HepG2 (cell line): ENCODE results near the gene TMEM223. TPM values are rescaled to one million over a fixed set of nuclear protein-coding genes. Genes with fewer than 3 reads are reported as not detected.

Experiments
- AGO2 ChIP-seq: fragments of 200-400 bp; formaldehyde crosslinking; optimal IDR thresholded peaks from 2 replicates; pipeline ENCODE3; 2017; ENCODE audit warnings: mild to moderate bottlenecking, low read depth, low read length, moderate library complexity
- ARNTL ChIP-seq: sonication (generic); formaldehyde crosslinking; IDR thresholded peaks from 2 replicates; pipeline ENCODE4 v1.4.0; 2020; ENCODE audit warnings: mild to moderate bottlenecking, missing genetic modification reagents
- HOMEZ ChIP-seq: IDR thresholded peaks from 2 replicates; pipeline ENCODE4 v1.6.1; 2016; ENCODE audit warnings: low read depth
- HOXD1 ChIP-seq: sonication (generic); formaldehyde crosslinking; IDR thresholded peaks from 2 replicates; pipeline ENCODE4 v1.5.0; 2020; ENCODE audit warnings: missing genetic modification reagents
- KDM4B ChIP-seq: sonication (generic); formaldehyde crosslinking; IDR thresholded peaks from 2 replicates; pipeline ENCODE4 v1.4.0; 2020; ENCODE audit warnings: missing genetic modification reagents
- MAX ChIP-seq: IDR thresholded peaks from 2 replicates; pipeline ENCODE4 v1.6.1; 2012; ENCODE audit warnings: inconsistent platforms
- NBN ChIP-seq: fragments of 450-650 bp; conservative IDR thresholded peaks from 2 replicates; pipeline ENCODE4 v1.6.1; 2017
- NFYB ChIP-seq: sonication (generic); formaldehyde crosslinking; IDR thresholded peaks from 2 replicates; pipeline ENCODE4 v1.4.0; 2020; ENCODE audit warnings: missing genetic modification reagents
- NRL ChIP-seq: sonication (generic); formaldehyde crosslinking; IDR thresholded peaks from 2 replicates; pipeline ENCODE4 v1.5.0; 2020; ENCODE audit warnings: missing genetic modification reagents, mild to moderate bottlenecking, moderate library complexity, borderline replicate concordance
- TAF1 ChIP-seq: sonication (generic); formaldehyde crosslinking; IDR thresholded peaks from 2 replicates; pipeline ENCODE4 v1.4.0; 2020; ENCODE audit warnings: missing genetic modification reagents
- ZNF101 ChIP-seq: sonication (generic); formaldehyde crosslinking; IDR thresholded peaks from 2 replicates; pipeline ENCODE4 v1.4.0; 2020; ENCODE audit warnings: mild to moderate bottlenecking, low read depth, missing genetic modification reagents, borderline replicate concordance
- ZNF34 ChIP-seq: sonication (generic); formaldehyde crosslinking; IDR thresholded peaks from 2 replicates; pipeline ENCODE4 v1.4.0; 2020; ENCODE audit warnings: mild to moderate bottlenecking, missing genetic modification reagents, borderline replicate concordance
- ZNF629 ChIP-seq: sonication (generic); formaldehyde crosslinking; conservative IDR thresholded peaks from 2 replicates; pipeline ENCODE4 v1.5.0; 2020; ENCODE audit warnings: missing genetic modification reagents
- ZNF768 ChIP-seq: sonication (generic); formaldehyde crosslinking; IDR thresholded peaks from 2 replicates; pipeline ENCODE4 v1.4.0; 2020; ENCODE audit warnings: missing genetic modification reagents
- polyA plus RNA-seq, 8 experiments: library from polyadenylated mRNA; depleted of rRNA in 3 of 8; stranded (reverse) in 7 of 8; unstranded in 1 of 8; fragments of >200 nt; fragmentation: Illumina TruSeq in 4 of 8; extraction: Trizol in 4 of 8; gene quantifications; 2 replicates each; pipeline versions ENCODE4 v1.2.1 to v1.2.3, GENCODE V29; 2011 to 2016; ENCODE audit warnings: low read depth in 4 of 8, missing spikeins in 1 of 8, mixed read lengths in 1 of 8; ENCODE audit not compliant: insufficient read depth in 1 of 8
- total RNA-seq, 5 experiments: library from RNA; depleted of rRNA; stranded (reverse); fragments of >200 nt; fragmentation: Illumina TruSeq; extraction: Trizol; gene quantifications; 2 replicates each; pipeline ENCODE4 v1.2.3, GENCODE V29; 2016; ENCODE audit warnings: low read depth in 1 of 5
- TF ChIP-seq, protein P1 (sequence below): sonication (generic); formaldehyde crosslinking; IDR thresholded peaks from 2 replicates; pipeline ENCODE4 v1.4.0; 2020; ENCODE audit warnings: missing genetic modification reagents, borderline replicate concordance
- TF ChIP-seq, protein P2 (sequence below): sonication (generic); formaldehyde crosslinking; IDR thresholded peaks from 2 replicates; pipeline ENCODE4 v1.4.0; 2020; ENCODE audit warnings: missing genetic modification reagents
- TF ChIP-seq, protein P3 (sequence below): conservative IDR thresholded peaks from 2 replicates; pipeline ENCODE4 v1.6.1; 2018; ENCODE audit warnings: missing genetic modification reagents

TMEM223 gene
- total and polyA plus RNA-seq, 2 of the 13 experiments (the other 11 are each of a cell fraction or from before 2014, with no cell fraction given) = 19.5 to 24.9 TPM

DNA sequence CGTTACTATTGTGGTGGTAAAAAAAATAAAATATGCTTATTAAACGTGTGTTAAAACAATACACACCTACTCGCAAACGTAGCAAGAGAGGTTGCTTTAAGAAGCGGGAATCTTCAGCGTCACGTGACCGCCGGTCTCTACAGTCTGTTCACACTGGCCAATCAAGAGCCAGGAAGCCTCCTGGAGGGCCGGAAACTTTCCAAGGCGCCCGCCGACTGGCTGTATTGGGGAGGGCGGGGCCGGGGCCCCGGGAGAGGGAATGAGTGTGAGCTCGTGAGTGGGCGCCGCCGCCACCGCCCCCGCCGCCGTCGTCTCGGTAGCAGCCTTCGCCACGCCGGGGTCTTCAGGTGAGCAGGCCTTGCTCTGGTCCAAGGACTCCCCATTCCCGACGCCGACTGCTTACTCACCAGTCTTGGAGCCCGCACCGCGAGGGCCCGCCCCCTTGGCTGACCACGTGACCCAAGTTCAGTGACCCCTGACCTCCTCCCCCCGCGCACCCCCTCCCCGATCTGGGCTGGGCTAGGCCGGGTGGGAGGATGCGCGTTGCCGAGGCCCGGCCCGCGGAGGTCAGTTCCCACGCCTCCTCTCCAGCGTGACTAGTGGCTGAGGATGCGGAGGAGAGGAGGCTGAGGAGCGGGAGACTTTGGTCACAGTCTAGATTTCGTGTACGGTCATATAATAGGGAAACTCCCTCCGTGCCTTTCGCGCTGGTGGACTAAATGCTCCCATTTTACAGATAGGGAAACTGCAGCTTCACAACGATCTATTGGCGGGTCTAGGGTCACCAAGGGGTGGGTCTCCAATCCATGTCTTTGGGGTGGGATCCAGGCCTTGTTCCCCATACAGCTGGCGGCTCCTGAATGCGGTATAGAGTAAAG is 20.4 kb downstream of the TMEM223 start, which contains the start of gene TAF6L (continued):
- TF ChIP-seq, protein P1, sequence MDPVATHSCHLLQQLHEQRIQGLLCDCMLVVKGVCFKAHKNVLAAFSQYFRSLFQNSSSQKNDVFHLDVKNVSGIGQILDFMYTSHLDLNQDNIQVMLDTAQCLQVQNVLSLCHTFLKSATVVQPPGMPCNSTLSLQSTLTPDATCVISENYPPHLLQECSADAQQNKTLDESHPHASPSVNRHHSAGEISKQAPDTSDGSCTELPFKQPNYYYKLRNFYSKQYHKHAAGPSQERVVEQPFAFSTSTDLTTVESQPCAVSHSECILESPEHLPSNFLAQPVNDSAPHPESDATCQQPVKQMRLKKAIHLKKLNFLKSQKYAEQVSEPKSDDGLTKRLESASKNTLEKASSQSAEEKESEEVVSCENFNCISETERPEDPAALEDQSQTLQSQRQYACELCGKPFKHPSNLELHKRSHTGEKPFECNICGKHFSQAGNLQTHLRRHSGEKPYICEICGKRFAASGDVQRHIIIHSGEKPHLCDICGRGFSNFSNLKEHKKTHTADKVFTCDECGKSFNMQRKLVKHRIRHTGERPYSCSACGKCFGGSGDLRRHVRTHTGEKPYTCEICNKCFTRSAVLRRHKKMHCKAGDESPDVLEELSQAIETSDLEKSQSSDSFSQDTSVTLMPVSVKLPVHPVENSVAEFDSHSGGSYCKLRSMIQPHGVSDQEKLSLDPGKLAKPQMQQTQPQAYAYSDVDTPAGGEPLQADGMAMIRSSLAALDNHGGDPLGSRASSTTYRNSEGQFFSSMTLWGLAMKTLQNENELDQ (CRISPR knock-in tag) = no peak
- no peak for TF ChIP-seq ZNF34 (CRISPR knock-in tag)
- peak; percentile 68 for TF ChIP-seq MAX
- TF ChIP-seq KDM4B (CRISPR knock-in tag) = no peak
- peak; percentile 58 for TF ChIP-seq AGO2
- 0 out of 2 replicates have a peak, but pooled peaks have one; percentile 8 for TF ChIP-seq HOMEZ
- no peak for TF ChIP-seq ZNF101
- TF ChIP-seq NBN = no peak
- TF ChIP-seq, protein P2, sequence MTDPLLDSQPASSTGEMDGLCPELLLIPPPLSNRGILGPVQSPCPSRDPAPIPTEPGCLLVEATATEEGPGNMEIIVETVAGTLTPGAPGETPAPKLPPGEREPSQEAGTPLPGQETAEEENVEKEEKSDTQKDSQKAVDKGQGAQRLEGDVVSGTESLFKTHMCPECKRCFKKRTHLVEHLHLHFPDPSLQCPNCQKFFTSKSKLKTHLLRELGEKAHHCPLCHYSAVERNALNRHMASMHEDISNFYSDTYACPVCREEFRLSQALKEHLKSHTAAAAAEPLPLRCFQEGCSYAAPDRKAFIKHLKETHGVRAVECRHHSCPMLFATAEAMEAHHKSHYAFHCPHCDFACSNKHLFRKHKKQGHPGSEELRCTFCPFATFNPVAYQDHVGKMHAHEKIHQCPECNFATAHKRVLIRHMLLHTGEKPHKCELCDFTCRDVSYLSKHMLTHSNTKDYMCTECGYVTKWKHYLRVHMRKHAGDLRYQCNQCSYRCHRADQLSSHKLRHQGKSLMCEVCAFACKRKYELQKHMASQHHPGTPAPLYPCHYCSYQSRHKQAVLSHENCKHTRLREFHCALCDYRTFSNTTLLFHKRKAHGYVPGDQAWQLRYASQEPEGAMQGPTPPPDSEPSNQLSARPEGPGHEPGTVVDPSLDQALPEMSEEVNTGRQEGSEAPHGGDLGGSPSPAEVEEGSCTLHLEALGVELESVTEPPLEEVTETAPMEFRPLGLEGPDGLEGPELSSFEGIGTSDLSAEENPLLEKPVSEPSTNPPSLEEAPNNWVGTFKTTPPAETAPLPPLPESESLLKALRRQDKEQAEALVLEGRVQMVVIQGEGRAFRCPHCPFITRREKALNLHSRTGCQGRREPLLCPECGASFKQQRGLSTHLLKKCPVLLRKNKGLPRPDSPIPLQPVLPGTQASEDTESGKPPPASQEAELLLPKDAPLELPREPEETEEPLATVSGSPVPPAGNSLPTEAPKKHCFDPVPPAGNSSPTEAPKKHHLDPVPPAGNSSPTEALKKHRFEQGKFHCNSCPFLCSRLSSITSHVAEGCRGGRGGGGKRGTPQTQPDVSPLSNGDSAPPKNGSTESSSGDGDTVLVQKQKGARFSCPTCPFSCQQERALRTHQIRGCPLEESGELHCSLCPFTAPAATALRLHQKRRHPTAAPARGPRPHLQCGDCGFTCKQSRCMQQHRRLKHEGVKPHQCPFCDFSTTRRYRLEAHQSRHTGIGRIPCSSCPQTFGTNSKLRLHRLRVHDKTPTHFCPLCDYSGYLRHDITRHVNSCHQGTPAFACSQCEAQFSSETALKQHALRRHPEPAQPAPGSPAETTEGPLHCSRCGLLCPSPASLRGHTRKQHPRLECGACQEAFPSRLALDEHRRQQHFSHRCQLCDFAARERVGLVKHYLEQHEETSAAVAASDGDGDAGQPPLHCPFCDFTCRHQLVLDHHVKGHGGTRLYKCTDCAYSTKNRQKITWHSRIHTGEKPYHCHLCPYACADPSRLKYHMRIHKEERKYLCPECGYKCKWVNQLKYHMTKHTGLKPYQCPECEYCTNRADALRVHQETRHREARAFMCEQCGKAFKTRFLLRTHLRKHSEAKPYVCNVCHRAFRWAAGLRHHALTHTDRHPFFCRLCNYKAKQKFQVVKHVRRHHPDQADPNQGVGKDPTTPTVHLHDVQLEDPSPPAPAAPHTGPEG = 0 out of 2 replicates have a peak, but pooled peaks have one; percentile 20
- peak; percentile 60; the same call in 1 of the 2 replicates for TF ChIP-seq TAF1 (CRISPR knock-in tag)
- TF ChIP-seq ARNTL (CRISPR knock-in tag) = peak; percentile 90
- no peak for TF ChIP-seq HOXD1 (CRISPR knock-in tag)
- TF ChIP-seq NFYB (CRISPR knock-in tag) = peak; percentile 83
- TF ChIP-seq, protein P3, sequence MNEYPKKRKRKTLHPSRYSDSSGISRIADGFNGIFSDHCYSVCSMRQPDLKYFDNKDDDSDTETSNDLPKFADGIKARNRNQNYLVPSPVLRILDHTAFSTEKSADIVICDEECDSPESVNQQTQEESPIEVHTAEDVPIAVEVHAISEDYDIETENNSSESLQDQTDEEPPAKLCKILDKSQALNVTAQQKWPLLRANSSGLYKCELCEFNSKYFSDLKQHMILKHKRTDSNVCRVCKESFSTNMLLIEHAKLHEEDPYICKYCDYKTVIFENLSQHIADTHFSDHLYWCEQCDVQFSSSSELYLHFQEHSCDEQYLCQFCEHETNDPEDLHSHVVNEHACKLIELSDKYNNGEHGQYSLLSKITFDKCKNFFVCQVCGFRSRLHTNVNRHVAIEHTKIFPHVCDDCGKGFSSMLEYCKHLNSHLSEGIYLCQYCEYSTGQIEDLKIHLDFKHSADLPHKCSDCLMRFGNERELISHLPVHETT (CRISPR knock-in tag) = no peak
- peak; percentile 99 for TF ChIP-seq ZNF629
- peak; percentile 75; the same call in 1 of the 2 replicates for TF ChIP-seq ZNF768
- no peak for TF ChIP-seq NRL (CRISPR knock-in tag)
